Nephron (organoid): ENCODE results near the gene CHMP2B.

Experiments
- H3K27ac Mint-ChIP-seq, 3 experiments: 2 replicates each; pipeline ENCODE4 v1.8.0; 2020; ENCODE audit warnings: mixed read lengths in 3 of 3, mild to moderate bottlenecking in 2 of 3, moderate library complexity in 1 of 3
- H3K27me3 Mint-ChIP-seq: 2 replicates; pipeline ENCODE4 v1.8.0; 2021; ENCODE audit warnings: low read depth, mild to moderate bottlenecking, moderate library complexity, mixed read lengths
- H3K36me3 Mint-ChIP-seq: 2 replicates; pipeline ENCODE4 v1.8.0; 2020; ENCODE audit warnings: low read depth, mixed read lengths
- H3K4me1 Mint-ChIP-seq: 2 replicates; pipeline ENCODE4 v1.8.0; 2020; ENCODE audit warnings: mixed read lengths
- H3K4me3 Mint-ChIP-seq, 3 experiments: 2 replicates each; pipeline ENCODE4 v1.8.0; 2020; ENCODE audit warnings: mild to moderate bottlenecking in 3 of 3, mixed read lengths in 3 of 3, moderate library complexity in 2 of 3
- H3K9me3 Mint-ChIP-seq: 2 replicates; pipeline ENCODE4 v1.8.0; 2020; ENCODE audit warnings: mixed read lengths
- TF ChIP-seq, protein P1 (sequence below), 3 experiments: fragments of 200-600 bp; sonication (generic); IDR thresholded peaks; one replicate each; pipeline ENCODE4 v1.5.0; 2021; ENCODE audit warnings: antibody characterized with exemption in 3 of 3; ENCODE audit not compliant: unreplicated experiment in 3 of 3

CHMP2B gene

GRCh38 chr3:87209111-87209510, 18.0 kb upstream of the CHMP2B start:
- H3K4me1 Mint-ChIP-seq = no peaks in the 10 kb centered on the region
- H3K27me3 Mint-ChIP-seq = peaks cover 5% of the 10 kb centered on the region
- no peaks in the 10 kb centered on the region for H3K36me3 Mint-ChIP-seq
- TF ChIP-seq, protein P1, sequence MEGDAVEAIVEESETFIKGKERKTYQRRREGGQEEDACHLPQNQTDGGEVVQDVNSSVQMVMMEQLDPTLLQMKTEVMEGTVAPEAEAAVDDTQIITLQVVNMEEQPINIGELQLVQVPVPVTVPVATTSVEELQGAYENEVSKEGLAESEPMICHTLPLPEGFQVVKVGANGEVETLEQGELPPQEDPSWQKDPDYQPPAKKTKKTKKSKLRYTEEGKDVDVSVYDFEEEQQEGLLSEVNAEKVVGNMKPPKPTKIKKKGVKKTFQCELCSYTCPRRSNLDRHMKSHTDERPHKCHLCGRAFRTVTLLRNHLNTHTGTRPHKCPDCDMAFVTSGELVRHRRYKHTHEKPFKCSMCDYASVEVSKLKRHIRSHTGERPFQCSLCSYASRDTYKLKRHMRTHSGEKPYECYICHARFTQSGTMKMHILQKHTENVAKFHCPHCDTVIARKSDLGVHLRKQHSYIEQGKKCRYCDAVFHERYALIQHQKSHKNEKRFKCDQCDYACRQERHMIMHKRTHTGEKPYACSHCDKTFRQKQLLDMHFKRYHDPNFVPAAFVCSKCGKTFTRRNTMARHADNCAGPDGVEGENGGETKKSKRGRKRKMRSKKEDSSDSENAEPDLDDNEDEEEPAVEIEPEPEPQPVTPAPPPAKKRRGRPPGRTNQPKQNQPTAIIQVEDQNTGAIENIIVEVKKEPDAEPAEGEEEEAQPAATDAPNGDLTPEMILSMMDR (IDR thresholded peaks at IDR 0.05; ENCODE audit: unreplicated experiment in 3 of 3) = no peak
- no peaks in the 10 kb centered on the region for H3K9me3 Mint-ChIP-seq
- H3K27ac Mint-ChIP-seq = no peak overlapping the region
- H3K4me3 Mint-ChIP-seq = no peak overlapping the region

- Mint-ChIP-seq H3K4me1 (no peaks in the 10 kb centered on the region), H3K4me3 (no peak overlapping the region), H3K36me3 (no peaks in the 10 kb centered on the region), H3K9me3 (no peaks in the 10 kb centered on the region), H3K27me3 (peaks cover 3% of the 10 kb centered on the region), H3K27ac (no peak overlapping the region)
- TF ChIP-seq, protein P1 (IDR thresholded peaks at IDR 0.05; ENCODE audit: unreplicated experiment in 3 of 3) = no peak
These were observed 8.5 kb upstream of the CHMP2B start for GRCh38 chr3:87218560-87218959.

DNA sequence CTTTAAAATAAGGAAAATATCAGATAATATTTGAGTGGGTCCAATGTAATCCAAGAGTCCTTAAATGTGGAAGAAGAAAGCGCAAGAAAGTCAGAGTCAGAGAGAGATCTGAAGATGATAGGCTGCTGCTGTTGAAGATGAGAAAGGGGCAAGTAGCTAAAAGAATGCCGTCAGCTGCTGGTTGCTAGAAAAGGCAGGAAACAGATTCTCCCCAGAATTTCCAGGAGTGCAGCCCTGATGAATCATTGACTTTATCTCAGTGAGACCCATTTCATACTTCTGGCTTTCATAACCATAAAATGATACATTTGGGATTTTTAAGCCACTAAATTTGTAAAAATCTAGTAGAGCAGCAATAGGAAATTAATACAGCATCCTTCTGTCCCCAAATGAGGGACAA, 7.5 kb upstream of the CHMP2B start:
- H3K4me1 Mint-ChIP-seq = no peaks in the 10 kb centered on the region
- no peak overlapping the region for H3K27ac Mint-ChIP-seq
- H3K4me3 Mint-ChIP-seq = no peak overlapping the region
- TF ChIP-seq, protein P1 (IDR thresholded peaks at IDR 0.05; ENCODE audit: unreplicated experiment in 3 of 3) = no peak
- no peaks in the 10 kb centered on the region for H3K36me3 Mint-ChIP-seq
- H3K27me3 Mint-ChIP-seq = peaks cover 3% of the 10 kb centered on the region
- H3K9me3 Mint-ChIP-seq = no peaks in the 10 kb centered on the region

DNA sequence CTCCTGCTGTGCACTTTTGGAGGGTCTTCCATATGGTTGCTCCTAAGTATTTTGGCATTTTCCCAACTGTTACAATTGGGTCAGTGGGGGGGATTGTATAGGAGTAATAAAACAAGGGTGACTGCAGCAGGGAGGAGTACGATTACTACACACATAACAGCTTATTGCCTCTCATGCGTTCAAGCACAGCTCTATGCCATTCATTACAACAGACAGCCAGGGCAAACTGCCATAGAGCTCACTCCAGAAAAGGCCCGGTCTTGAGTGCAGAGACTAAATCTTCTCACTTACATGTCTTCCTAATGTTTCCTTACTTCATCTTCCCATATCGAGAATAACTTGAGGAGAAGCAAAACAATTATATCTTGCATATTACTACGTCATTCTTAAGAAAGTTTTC, 1.4 kb upstream of the CHMP2B start:
- Mint-ChIP-seq H3K27me3 (no peaks in the 10 kb centered on the region), H3K9me3 (no peaks in the 10 kb centered on the region), H3K4me1 (peaks cover 32% of the 10 kb centered on the region), H3K27ac (peak overlapping the region; percentile 9 to 66 (median 53)), H3K4me3 (peak overlapping the region; percentile 78 to 100 (median 87)), H3K36me3 (no peaks in the 10 kb centered on the region)
- TF ChIP-seq, protein P1 (IDR thresholded peaks at IDR 0.05; ENCODE audit: unreplicated experiment in 3 of 3) = no peak

DNA sequence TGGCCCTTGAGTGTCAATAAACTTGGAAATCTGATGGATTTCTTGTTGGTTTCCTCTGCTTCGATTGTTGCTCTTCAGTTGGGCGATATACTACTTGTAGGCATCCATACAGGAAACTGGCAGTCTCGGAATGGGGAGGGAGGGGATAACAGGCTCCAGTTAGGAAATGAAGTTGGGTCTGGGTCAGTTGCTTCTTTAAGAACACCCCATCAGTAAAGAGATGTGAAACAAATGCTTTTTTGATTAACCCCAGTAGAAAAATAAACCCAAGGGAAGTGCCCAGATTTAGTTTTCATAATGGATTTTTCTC, 681 bp downstream of the CHMP2B start:
- Mint-ChIP-seq H3K9me3 (no peaks in the 10 kb centered on the region), H3K27ac (peak overlapping the region; percentile 93 to 99 (median 97)), H3K4me1 (peaks cover 38% of the 10 kb centered on the region), H3K36me3 (peaks cover 6% of the 10 kb centered on the region), H3K27me3 (no peaks in the 10 kb centered on the region), H3K4me3 (peak overlapping the region; percentile 98 to 100 (median 98))
- TF ChIP-seq, protein P1 (IDR thresholded peaks at IDR 0.05; ENCODE audit: unreplicated experiment in 3 of 3) = no peak

GRCh38 chr3:87228316-87228715, 1.2 kb downstream of the CHMP2B start:
- Mint-ChIP-seq H3K27ac (peak overlapping the region; percentile 17 to 99 (median 35)), H3K27me3 (no peaks in the 10 kb centered on the region), H3K9me3 (no peaks in the 10 kb centered on the region), H3K4me1 (peaks cover 44% of the 10 kb centered on the region), H3K36me3 (peaks cover 6% of the 10 kb centered on the region), H3K4me3 (peak overlapping the region; percentile 98 to 100 (median 98))
- TF ChIP-seq, protein P1 (IDR thresholded peaks at IDR 0.05; ENCODE audit: unreplicated experiment in 3 of 3) = no peak
